Fibroblast of lung (primary cell): ENCODE data around the gene IL17REL.

Experiments
- CTCF ChIP-seq, 2 donors: IDR thresholded peaks in 1 of 2; conservative IDR thresholded peaks in 1 of 2; 1 replicate in 1 of 2; 2 replicates in 1 of 2; pipeline ENCODE4 v1.5.1; 2011 to 2012; ENCODE audit warnings: low read length in 2 of 2, control low read depth in 1 of 2, inconsistent platforms in 1 of 2, low read depth in 1 of 2, mild to moderate bottlenecking in 1 of 2
- EZH2 ChIP-seq: IDR thresholded peaks from 2 replicates; pipeline ENCODE4 v1.5.1; 2012; ENCODE audit warnings: low read length, control low read depth, mild to moderate bottlenecking; ENCODE audit errors: missing control alignments

GRCh38 chr22:49963647-49964026, 48.9 kb downstream of the IL17REL start:
- TF ChIP-seq CTCF (conservative IDR thresholded peaks at IDR 0.05 in 1 of 2, IDR thresholded peaks at IDR 0.05 in 1 of 2; ENCODE audit: low read depth in 1 of 2, low read length in 2 of 2) (no peak), EZH2 (no peak)
